NT2/D1 (cell line): ENCODE data around the gene DUSP22.

ENCODE experiments used
- SUZ12 ChIP-seq: IDR thresholded peaks from 2 replicates; pipeline ENCODE4 v1.6.1; 2011; ENCODE audit not compliant: insufficient read length, insufficient read depth; ENCODE audit errors: extremely low read depth
- YY1 ChIP-seq: IDR thresholded peaks from 2 replicates; pipeline ENCODE4 v1.6.1; 2011; ENCODE audit not compliant: insufficient read length, insufficient read depth
- ZNF274 ChIP-seq: IDR thresholded peaks from 2 replicates; pipeline ENCODE4 v1.6.1; 2011; ENCODE audit warnings: mild to moderate bottlenecking, low read depth, low read length

GRCh38 chr6:313087-313486 is 20.8 kb downstream of the DUSP22 start:
- TF ChIP-seq SUZ12 = no peak
- TF ChIP-seq YY1 = no peak
- TF ChIP-seq ZNF274 = no peak
